ENCODE results near the gene PCP2.

DNA sequence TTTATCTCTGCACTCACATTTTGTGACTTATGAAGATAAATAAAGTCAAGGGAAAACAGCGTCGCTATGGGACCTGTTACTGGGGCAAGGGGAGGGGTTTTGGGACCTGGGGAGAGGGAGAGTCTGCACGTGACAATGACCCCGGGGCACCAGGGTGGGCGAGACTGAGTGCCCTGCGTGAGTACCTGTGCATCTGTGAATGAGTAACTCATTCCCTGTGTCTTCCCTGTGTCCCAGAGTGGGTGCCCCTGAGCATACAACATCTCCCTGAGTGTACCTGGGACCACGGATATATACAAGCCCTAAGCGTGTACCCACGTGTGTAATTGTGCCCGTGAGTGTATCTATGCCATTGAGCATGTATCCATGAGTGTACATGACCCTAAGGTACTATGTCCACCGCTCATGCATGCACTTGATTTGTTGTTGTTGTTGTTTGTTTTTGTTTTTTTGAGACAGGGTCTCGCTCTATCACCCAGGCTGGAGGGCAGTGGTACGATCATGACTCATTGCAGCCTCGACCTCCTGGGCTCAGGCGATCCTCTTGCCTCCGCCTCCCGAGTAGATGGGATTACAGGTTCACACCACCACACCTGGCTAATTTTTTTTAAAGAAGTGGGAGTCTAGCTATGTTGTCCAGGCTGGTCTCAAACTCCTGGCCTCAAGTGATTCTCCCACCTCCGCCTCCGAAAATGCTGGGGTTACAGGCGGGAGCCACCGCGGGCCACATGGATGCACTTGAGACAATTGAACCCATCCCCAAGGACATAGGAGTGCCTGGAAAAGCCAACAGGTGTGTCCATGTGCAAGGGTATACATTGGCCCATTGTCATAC is 46.5 kb upstream of the PCP2 start:
- TF ChIP-seq, protein P1, sequence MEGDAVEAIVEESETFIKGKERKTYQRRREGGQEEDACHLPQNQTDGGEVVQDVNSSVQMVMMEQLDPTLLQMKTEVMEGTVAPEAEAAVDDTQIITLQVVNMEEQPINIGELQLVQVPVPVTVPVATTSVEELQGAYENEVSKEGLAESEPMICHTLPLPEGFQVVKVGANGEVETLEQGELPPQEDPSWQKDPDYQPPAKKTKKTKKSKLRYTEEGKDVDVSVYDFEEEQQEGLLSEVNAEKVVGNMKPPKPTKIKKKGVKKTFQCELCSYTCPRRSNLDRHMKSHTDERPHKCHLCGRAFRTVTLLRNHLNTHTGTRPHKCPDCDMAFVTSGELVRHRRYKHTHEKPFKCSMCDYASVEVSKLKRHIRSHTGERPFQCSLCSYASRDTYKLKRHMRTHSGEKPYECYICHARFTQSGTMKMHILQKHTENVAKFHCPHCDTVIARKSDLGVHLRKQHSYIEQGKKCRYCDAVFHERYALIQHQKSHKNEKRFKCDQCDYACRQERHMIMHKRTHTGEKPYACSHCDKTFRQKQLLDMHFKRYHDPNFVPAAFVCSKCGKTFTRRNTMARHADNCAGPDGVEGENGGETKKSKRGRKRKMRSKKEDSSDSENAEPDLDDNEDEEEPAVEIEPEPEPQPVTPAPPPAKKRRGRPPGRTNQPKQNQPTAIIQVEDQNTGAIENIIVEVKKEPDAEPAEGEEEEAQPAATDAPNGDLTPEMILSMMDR (IDR thresholded peaks at IDR 0.05), result no peak
- no peak for TF ChIP-seq POLR2A (IDR thresholded peaks at IDR 0.05)

Measured in vagina (tissue), 2 donors.